GM23338 (cell line): Measurements from ENCODE around the gene C2orf92.

Source experiments
- EZH2 ChIP-seq: fragments of 200-600 bp; sonication (generic); IDR thresholded peaks from one replicate; pipeline ENCODE4 v1.8.0; 2017; ENCODE audit warnings: antibody characterized with exemption, mild to moderate bottlenecking, low read depth; ENCODE audit not compliant: unreplicated experiment
- EZH2phosphoT487 ChIP-seq: fragments of 200-600 bp; sonication (generic); IDR thresholded peaks from one replicate; pipeline ENCODE4 v1.8.1; 2018; ENCODE audit warnings: antibody characterized with exemption; ENCODE audit not compliant: unreplicated experiment
- POLR2AphosphoS5 ChIP-seq: IDR thresholded peaks from 2 replicates; pipeline ENCODE4 v1.6.1; 2016; ENCODE audit warnings: antibody characterized with exemption, low read depth
- TF ChIP-seq, protein P1 (sequence below), 2 experiments: fragments of 200-600 bp in 1 of 2; sonication (generic) in 1 of 2; conservative IDR thresholded peaks; 2 replicates each; pipeline versions ENCODE4 v1.5.1 to v1.6.1; 2016 to 2017; ENCODE audit warnings: antibody characterized with exemption in 2 of 2, low read depth in 2 of 2, mild to moderate bottlenecking in 2 of 2, moderate library complexity in 1 of 2
- TF ChIP-seq, protein P2 (sequence below): IDR thresholded peaks from 2 replicates; pipeline ENCODE4 v1.6.1; 2016; ENCODE audit warnings: antibody characterized with exemption

- TF ChIP-seq EZH2: no peak
- TF ChIP-seq, protein P1, sequence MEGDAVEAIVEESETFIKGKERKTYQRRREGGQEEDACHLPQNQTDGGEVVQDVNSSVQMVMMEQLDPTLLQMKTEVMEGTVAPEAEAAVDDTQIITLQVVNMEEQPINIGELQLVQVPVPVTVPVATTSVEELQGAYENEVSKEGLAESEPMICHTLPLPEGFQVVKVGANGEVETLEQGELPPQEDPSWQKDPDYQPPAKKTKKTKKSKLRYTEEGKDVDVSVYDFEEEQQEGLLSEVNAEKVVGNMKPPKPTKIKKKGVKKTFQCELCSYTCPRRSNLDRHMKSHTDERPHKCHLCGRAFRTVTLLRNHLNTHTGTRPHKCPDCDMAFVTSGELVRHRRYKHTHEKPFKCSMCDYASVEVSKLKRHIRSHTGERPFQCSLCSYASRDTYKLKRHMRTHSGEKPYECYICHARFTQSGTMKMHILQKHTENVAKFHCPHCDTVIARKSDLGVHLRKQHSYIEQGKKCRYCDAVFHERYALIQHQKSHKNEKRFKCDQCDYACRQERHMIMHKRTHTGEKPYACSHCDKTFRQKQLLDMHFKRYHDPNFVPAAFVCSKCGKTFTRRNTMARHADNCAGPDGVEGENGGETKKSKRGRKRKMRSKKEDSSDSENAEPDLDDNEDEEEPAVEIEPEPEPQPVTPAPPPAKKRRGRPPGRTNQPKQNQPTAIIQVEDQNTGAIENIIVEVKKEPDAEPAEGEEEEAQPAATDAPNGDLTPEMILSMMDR (conservative IDR thresholded peaks at IDR 0.05; ENCODE audit: low read depth in 2 of 2): no peak
- TF ChIP-seq, protein P2, sequence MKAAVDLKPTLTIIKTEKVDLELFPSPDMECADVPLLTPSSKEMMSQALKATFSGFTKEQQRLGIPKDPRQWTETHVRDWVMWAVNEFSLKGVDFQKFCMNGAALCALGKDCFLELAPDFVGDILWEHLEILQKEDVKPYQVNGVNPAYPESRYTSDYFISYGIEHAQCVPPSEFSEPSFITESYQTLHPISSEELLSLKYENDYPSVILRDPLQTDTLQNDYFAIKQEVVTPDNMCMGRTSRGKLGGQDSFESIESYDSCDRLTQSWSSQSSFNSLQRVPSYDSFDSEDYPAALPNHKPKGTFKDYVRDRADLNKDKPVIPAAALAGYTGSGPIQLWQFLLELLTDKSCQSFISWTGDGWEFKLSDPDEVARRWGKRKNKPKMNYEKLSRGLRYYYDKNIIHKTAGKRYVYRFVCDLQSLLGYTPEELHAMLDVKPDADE: no peak
- TF ChIP-seq POLR2AphosphoS5: no peak
- TF ChIP-seq EZH2phosphoT487: no peak
Measured at GRCh38 chr2:97706112-97706511, 36.6 kb downstream of the C2orf92 start.
